H9 (cell line): Measurements from ENCODE around the gene AQP2. TPM values are rescaled to one million over a fixed set of nuclear protein-coding genes. Genes with fewer than 3 reads are reported as not detected.

Experiments
- DNase-seq: peaks from one replicate; pipeline ENCODE4 v3.0.0-alpha.2; 2017
- H2AFZ ChIP-seq: one replicate; pipeline ENCODE4 v1.6.1; 2013; ENCODE audit warnings: mild to moderate bottlenecking, low read length, control low read depth, moderate library complexity
- H2AK5ac ChIP-seq: 2 replicates; pipeline ENCODE4 v1.6.1; 2013; ENCODE audit warnings: low read length, control low read depth, mixed read lengths; ENCODE audit not compliant: insufficient read length
- H2BK120ac ChIP-seq: one replicate; pipeline ENCODE4 v1.6.1; 2013; ENCODE audit warnings: low read depth, mild to moderate bottlenecking, low read length, control low read depth, inconsistent platforms; ENCODE audit not compliant: poor library complexity, severe bottlenecking
- H2BK12ac ChIP-seq: 2 replicates; pipeline ENCODE4 v1.6.1; 2013; ENCODE audit warnings: low read length, control low read depth, mixed read lengths, low read depth; ENCODE audit not compliant: insufficient read length
- H2BK15ac ChIP-seq: 2 replicates; pipeline ENCODE4 v1.6.1; 2013; ENCODE audit warnings: low read depth, low read length, control low read depth
- H2BK20ac ChIP-seq: one replicate; pipeline ENCODE4 v1.6.1; 2013; ENCODE audit warnings: low read depth, mild to moderate bottlenecking, low read length, control low read depth, inconsistent platforms; ENCODE audit not compliant: poor library complexity, severe bottlenecking
- H2BK5ac ChIP-seq: 2 replicates; pipeline ENCODE4 v1.6.1; 2013; ENCODE audit warnings: low read length, control low read depth, mixed read lengths; ENCODE audit not compliant: insufficient read length
- H3K14ac ChIP-seq: 2 replicates; pipeline ENCODE4 v1.6.1; 2013; ENCODE audit warnings: low read length, control low read depth; ENCODE audit not compliant: insufficient read depth
- H3K18ac ChIP-seq: 2 replicates; pipeline ENCODE4 v1.6.1; 2013; ENCODE audit warnings: low read depth, mild to moderate bottlenecking, mixed read lengths, low read length, control low read depth; ENCODE audit not compliant: insufficient read length
- H3K23ac ChIP-seq: 2 replicates; pipeline ENCODE4 v1.6.1; 2013; ENCODE audit warnings: low read length, control low read depth, mixed read lengths, low read depth; ENCODE audit not compliant: insufficient read length
- H3K23me2 ChIP-seq: 2 replicates; pipeline ENCODE4 v1.6.1; 2013; ENCODE audit warnings: low read depth, mild to moderate bottlenecking, mixed read lengths, low read length, control low read depth; ENCODE audit not compliant: insufficient read length, poor library complexity, severe bottlenecking
- H3K27ac ChIP-seq: 2 replicates; pipeline ENCODE4 v1.5.1; 2013; ENCODE audit warnings: low read length, control low read depth, mixed read lengths, low read depth; ENCODE audit not compliant: insufficient read length
- H3K27me3 ChIP-seq: 2 replicates; pipeline ENCODE4 v1.6.1; 2013; ENCODE audit warnings: low read length, control low read depth, inconsistent platforms; ENCODE audit not compliant: insufficient read depth
- H3K4ac ChIP-seq: 2 replicates; pipeline ENCODE4 v1.6.1; 2013; ENCODE audit warnings: low read depth, mild to moderate bottlenecking, control low read depth, inconsistent platforms, low read length, moderate library complexity
- H3K4me1 ChIP-seq: 2 replicates; pipeline ENCODE4 v1.6.1; 2013; ENCODE audit warnings: low read length, control low read depth, inconsistent platforms; ENCODE audit not compliant: insufficient read depth
- H3K4me2 ChIP-seq: 2 replicates; pipeline ENCODE4 v1.6.1; 2013; ENCODE audit warnings: low read length, control low read depth, mixed read lengths; ENCODE audit not compliant: insufficient read length, insufficient read depth
- H3K56ac ChIP-seq: 2 replicates; pipeline ENCODE4 v1.6.1; 2013; ENCODE audit warnings: low read depth, mild to moderate bottlenecking, mixed read lengths, low read length, control low read depth; ENCODE audit not compliant: insufficient read length
- H3K79me1 ChIP-seq: 2 replicates; pipeline ENCODE4 v1.6.1; 2013; ENCODE audit warnings: low read depth, mild to moderate bottlenecking, moderate library complexity, low read length, control low read depth, inconsistent platforms; ENCODE audit not compliant: insufficient read depth, poor library complexity, severe bottlenecking
- H3K79me2 ChIP-seq: 2 replicates; pipeline ENCODE4 v1.6.1; 2013; ENCODE audit warnings: low read length, control low read depth, inconsistent platforms; ENCODE audit not compliant: insufficient read depth
- H3K9ac ChIP-seq: 2 replicates; pipeline ENCODE4 v1.6.1; 2013; ENCODE audit warnings: low read length, control low read depth, mixed read lengths; ENCODE audit not compliant: insufficient read length; ENCODE audit errors: extremely low read depth
- H3K9me3 ChIP-seq: one replicate; pipeline ENCODE4 v1.6.1; 2013; ENCODE audit warnings: low read depth, low read length, inconsistent platforms; ENCODE audit not compliant: control insufficient read depth
- H3T11ph ChIP-seq: one replicate; pipeline ENCODE4 v1.6.1; 2013; ENCODE audit warnings: mild to moderate bottlenecking, low read length, control low read depth, inconsistent platforms
- H4K20me1 ChIP-seq: one replicate; pipeline ENCODE4 v1.6.1; 2013; ENCODE audit not compliant: control insufficient read depth, insufficient read length, insufficient read depth
- H4K5ac ChIP-seq: 2 replicates; pipeline ENCODE4 v1.6.1; 2013; ENCODE audit warnings: low read depth, mild to moderate bottlenecking, mixed read lengths, low read length, control low read depth; ENCODE audit not compliant: insufficient read length
- H4K8ac ChIP-seq: replicated peaks from 2 replicates; pipeline ENCODE4 v1.6.1; 2013; ENCODE audit warnings: low read length, control low read depth, mixed read lengths, low read depth; ENCODE audit not compliant: insufficient read length
- H4K91ac ChIP-seq: 2 replicates; pipeline ENCODE4 v1.6.1; 2013; ENCODE audit warnings: low read depth, mild to moderate bottlenecking, moderate library complexity, mixed read lengths, low read length, control low read depth; ENCODE audit not compliant: insufficient read length
- H3K27ac Mint-ChIP-seq, 3 experiments: 2 replicates in 2 of 3; 3 replicates in 1 of 3; pipeline ENCODE4 v1.8.0; 2020 to 2021; ENCODE audit warnings: mixed read lengths in 3 of 3, mild to moderate bottlenecking in 1 of 3, moderate library complexity in 1 of 3
- H3K27me3 Mint-ChIP-seq: 2 replicates; pipeline ENCODE4 v1.8.0; 2021; ENCODE audit warnings: low read depth, mild to moderate bottlenecking, moderate library complexity, mixed read lengths
- H3K36me3 Mint-ChIP-seq, 3 experiments: 2 replicates in 2 of 3; 3 replicates in 1 of 3; pipeline ENCODE4 v1.8.0; 2020 to 2021; ENCODE audit warnings: low read depth in 3 of 3, mixed read lengths in 3 of 3; ENCODE audit not compliant: insufficient read depth in 1 of 3
- H3K4me1 Mint-ChIP-seq, 2 experiments: 2 replicates each; pipeline ENCODE4 v1.8.0; 2020; ENCODE audit warnings: mixed read lengths in 2 of 2
- H3K4me3 Mint-ChIP-seq, 2 experiments: 2 replicates in 1 of 2; 3 replicates in 1 of 2; pipeline ENCODE4 v1.8.0; 2020 to 2021; ENCODE audit warnings: mild to moderate bottlenecking in 2 of 2, mixed read lengths in 2 of 2, moderate library complexity in 1 of 2
- H3K9me3 Mint-ChIP-seq, 2 experiments: 2 replicates in 1 of 2; 3 replicates in 1 of 2; pipeline ENCODE4 v1.8.0; 2020; ENCODE audit warnings: mild to moderate bottlenecking in 2 of 2, mixed read lengths in 2 of 2, moderate library complexity in 1 of 2
- CTCF ChIP-seq: fragments of 200-600 bp; sonication (generic); conservative IDR thresholded peaks from 3 replicates; pipeline ENCODE4 v1.8.0; 2021; ENCODE audit warnings: antibody characterized with exemption, mild to moderate bottlenecking
- WGBS: extraction: QIAGEN DNeasy Blood & Tissue Kit; methylation state at CpG from one replicate; pipeline ENCODE4 v1.1.7; 2013; ENCODE audit warnings: missing lambda C conversion rate, low lambda C conversion rate, mixed read lengths; ENCODE audit not compliant: insufficient read length; ENCODE audit errors: extremely low coverage; 5-methylcytosine and 5-hydroxymethylcytosine counted together
- total RNA-seq: library from RNA; stranded (reverse); gene quantifications from 2 replicates; pipeline ENCODE4 v1.2.1, GENCODE V29; 2021

Gene AQP2
- total RNA-seq, 1 experiment from 2014 or later, result not detected

GRCh38 chr12:49967042-49967776 is 16.7 kb downstream of the AQP2 start:
- H3K79me2 ChIP-seq, result no peaks in the 10 kb centered on the region
- H2AFZ ChIP-seq, result no peak overlapping the region
- no peak overlapping the region for H2AK5ac ChIP-seq
- peak; percentile 75 for TF ChIP-seq CTCF
- no peak overlapping the region for H2BK20ac ChIP-seq
- H3K27ac ChIP-seq, result no peak overlapping the region
- Mint-ChIP-seq H3K36me3 (no peaks in the 10 kb centered on the region), H3K4me3 (peak overlapping the region; percentile 42 to 57), H3K4me1 (peaks cover 16 to 18% of the 10 kb centered on the region in 2 experiments), H3K27me3 (peaks cover 47% of the 10 kb centered on the region), H3K27ac (no peak overlapping the region; a peak in 1 of 7 replicates), H3K9me3 (no peaks in the 10 kb centered on the region)
- no peak overlapping the region for H2BK12ac ChIP-seq
- H3K23me2 ChIP-seq, result no peaks in the 10 kb centered on the region
- no peaks in the 10 kb centered on the region for H3K4me1 ChIP-seq
- no peaks in the 10 kb centered on the region for H3K9me3 ChIP-seq
- no peak overlapping the region for H3K9ac ChIP-seq
- H3K23ac ChIP-seq, result no peak overlapping the region
- no peak overlapping the region for H2BK5ac ChIP-seq
- no peak overlapping the region for H4K8ac ChIP-seq
- H3K4me2 ChIP-seq, result peak overlapping the region; percentile 12
- H3T11ph ChIP-seq, result no peak overlapping the region
- no peaks in the 10 kb centered on the region for H4K20me1 ChIP-seq
- H3K14ac ChIP-seq, result no peak overlapping the region
- peaks cover 2% of the 10 kb centered on the region; the same call in 1 of the 2 replicates for H3K27me3 ChIP-seq
- H2BK15ac ChIP-seq, result no peak overlapping the region
- no peak overlapping the region for H2BK120ac ChIP-seq
- H3K56ac ChIP-seq, result no peak overlapping the region
- H4K5ac ChIP-seq, result no peak overlapping the region
- H3K18ac ChIP-seq, result no peak overlapping the region
- WGBS, result no CpG with 5 or more reads among the region's 40 CpGs
- H4K91ac ChIP-seq, result no peak overlapping the region
- H3K79me1 ChIP-seq, result no peaks in the 10 kb centered on the region
- H3K4ac ChIP-seq, result no peak overlapping the region
- DNase-seq, result peak; percentile 93
